HCT116 (cell line): Measurements from ENCODE around the gene ACER3. TPM values are rescaled to one million over a fixed set of nuclear protein-coding genes. Genes with fewer than 3 reads are reported as not detected.
A peak's percentile ranks its signal among the peaks of the same experiment; 100 is the strongest.

Source experiments
- ATAC-seq: fragments of 200-7000 bp; cut with Tn5 transposase; 2 replicates; pipeline ENCODE4 v1.9.1; 2020; ENCODE audit warnings: mild to moderate bottlenecking, moderate library complexity
- BruUV-seq: library from RNA; stranded (reverse); fragments of 400-500 nt; replicated peaks from 2 replicates; lab custom pipeline; 2021; lab: Mats Ljungman, UMichigan
- CTCF ChIA-PET: fragments of 300-600 bp; sonication (Branson Sonifier 250); formaldehyde crosslinking; loops from one replicate; lab custom pipeline; 2021; ENCODE audit warnings: antibody characterized with exemption; lab: Charles Lee
- POLR2A ChIA-PET: fragments of 300-600, 350-600 bp; sonication (Branson Sonifier 250); formaldehyde crosslinking; loops from one replicate; lab custom pipeline; 2021; ENCODE audit warnings: antibody characterized with exemption; lab: Charles Lee
- RAD21 ChIA-PET, 2 experiments: fragments of 300-600 bp; sonication (Branson Sonifier 250); formaldehyde crosslinking; loops; one replicate each; lab custom pipeline; 2023; ENCODE audit warnings: low total read pairs in 2 of 2; ENCODE audit not compliant: uncharacterized antibody in 2 of 2, unreplicated experiment in 2 of 2, low non-redundant PET in 1 of 2; lab: Charles Lee
- DNase-seq: peaks from one replicate; pipeline ENCODE4 v3.0.0-alpha.2; 2010; ENCODE audit warnings: low read depth, low spot score
- H2AFZ ChIP-seq: fragments of 200-600 bp; shearing (Covaris generic), sonication (generic); 2 replicates; pipeline ENCODE4 v1.6.1; 2017; ENCODE audit warnings: low read depth, mixed run types, mixed read lengths, antibody characterized with exemption, low read length; ENCODE audit not compliant: poor library complexity, severe bottlenecking
- H3K27ac ChIP-seq: 2 replicates; pipeline ENCODE4 v1.5.1; 2012; ENCODE audit warnings: low read depth, low read length
- H3K27me3 ChIP-seq: fragments of 200-600 bp; sonication (generic); 2 replicates; pipeline ENCODE4 v1.6.1; 2016; ENCODE audit warnings: mixed run types, low read length, mixed read lengths; ENCODE audit not compliant: insufficient read depth
- H3K36me3 ChIP-seq, 2 experiments: fragments of 200-500 bp in 1 of 2; fragments of 200-600 bp in 1 of 2; sonication (Bioruptor generic) in 1 of 2; sonication (generic) in 1 of 2; 2 replicates each; pipeline versions ENCODE4 v1.5.1 to v1.6.1; 2014 to 2016; ENCODE audit warnings: low read length in 2 of 2, inconsistent platforms in 1 of 2, mixed read lengths in 1 of 2, mixed run types in 1 of 2; ENCODE audit not compliant: insufficient read depth in 2 of 2, control insufficient read depth in 1 of 2
- H3K4me1 ChIP-seq, 2 experiments: fragments of 200-600 bp in 1 of 2; sonication (generic) in 1 of 2; 2 replicates each; pipeline versions ENCODE4 v1.5.1 to v1.6.1; 2012 to 2017; ENCODE audit warnings: low read length in 2 of 2, inconsistent platforms in 1 of 2, mild to moderate bottlenecking in 1 of 2, mixed read lengths in 1 of 2, mixed run types in 1 of 2, moderate library complexity in 1 of 2; ENCODE audit not compliant: insufficient read depth in 2 of 2, control insufficient read depth in 1 of 2
- H3K4me2 ChIP-seq: fragments of 200-600 bp; sonication (generic); 2 replicates; pipeline ENCODE4 v1.6.1; 2017; ENCODE audit warnings: mixed run types, low read length, mixed read lengths
- H3K4me3 ChIP-seq, 2 experiments: fragments of 200-600 bp in 1 of 2; sonication (generic) in 1 of 2; replicated peaks in 1 of 2; 2 replicates each; pipeline ENCODE4 v1.5.1; 2011 to 2016; ENCODE audit warnings: low read length in 2 of 2, control low read depth in 1 of 2, low read depth in 1 of 2, mild to moderate bottlenecking in 1 of 2, mixed read lengths in 1 of 2, mixed run types in 1 of 2
- H3K79me2 ChIP-seq: fragments of 200-600 bp; sonication (generic); 2 replicates; pipeline ENCODE4 v1.6.1; 2017; ENCODE audit warnings: mild to moderate bottlenecking, mixed run types, low read length, moderate library complexity, mixed read lengths; ENCODE audit not compliant: insufficient read depth
- H3K9ac ChIP-seq: fragments of 200-600 bp; sonication (generic); 2 replicates; pipeline ENCODE4 v1.6.1; 2016; ENCODE audit warnings: low read length, mixed read lengths
- H3K9me2 ChIP-seq: fragments of 200-600 bp; sonication (generic), shearing (Covaris generic); 2 replicates; pipeline ENCODE4 v1.6.1; 2017; ENCODE audit warnings: mixed run types, mild to moderate bottlenecking, moderate library complexity; ENCODE audit not compliant: insufficient read depth
- H3K9me3 ChIP-seq, 2 experiments: fragments of 200-500 bp in 1 of 2; fragments of 200-600 bp in 1 of 2; sonication (Bioruptor generic) in 1 of 2; sonication (generic) in 1 of 2; 2 replicates each; pipeline ENCODE4 v1.6.1; 2014 to 2017; ENCODE audit warnings: low read length in 2 of 2, mixed read lengths in 2 of 2, inconsistent platforms in 1 of 2, low read depth in 1 of 2, mild to moderate bottlenecking in 1 of 2, mixed run types in 1 of 2, moderate library complexity in 1 of 2; ENCODE audit not compliant: control insufficient read depth in 1 of 2, insufficient read depth in 1 of 2
- H4K20me1 ChIP-seq: fragments of 200-600 bp; sonication (generic), shearing (Covaris generic); 2 replicates; pipeline ENCODE4 v1.6.1; 2017; ENCODE audit warnings: mixed run types, mild to moderate bottlenecking, moderate library complexity; ENCODE audit not compliant: insufficient read depth
- CEBPB ChIP-seq: IDR thresholded peaks from 2 replicates; pipeline ENCODE4 v1.6.1; 2012; ENCODE audit warnings: low read depth
- EGR1 ChIP-seq: IDR thresholded peaks from 2 replicates; pipeline ENCODE4 v1.6.1; 2012; ENCODE audit warnings: low read depth
- ELF1 ChIP-seq: IDR thresholded peaks from 2 replicates; pipeline ENCODE4 v1.6.1; 2012; ENCODE audit warnings: low read depth, borderline replicate concordance
- EZH2 ChIP-seq: fragments of 200-600 bp; sonication (generic); IDR thresholded peaks from 2 replicates; pipeline ENCODE4 v1.6.1; 2017; ENCODE audit warnings: antibody characterized with exemption, mixed run types
- FOSL1 ChIP-seq: IDR thresholded peaks from 2 replicates; pipeline ENCODE4 v1.6.1; 2012; ENCODE audit warnings: low read depth
- REST ChIP-seq: IDR thresholded peaks from 2 replicates; pipeline ENCODE4 v1.6.1; 2012; ENCODE audit warnings: low read depth
- SIN3A ChIP-seq: IDR thresholded peaks from 2 replicates; pipeline ENCODE4 v1.6.1; 2012; ENCODE audit warnings: low read depth
- SP1 ChIP-seq: IDR thresholded peaks from 2 replicates; pipeline ENCODE4 v1.6.1; 2012; ENCODE audit warnings: low read depth
- SRF ChIP-seq: IDR thresholded peaks from 2 replicates; pipeline ENCODE4 v1.6.1; 2012; ENCODE audit warnings: low read depth
- TCF7L2 ChIP-seq: IDR thresholded peaks from 2 replicates; pipeline ENCODE4 v1.7.0; 2011; ENCODE audit warnings: borderline replicate concordance, inconsistent platforms; ENCODE audit not compliant: insufficient read depth, insufficient read length; ENCODE audit errors: extremely low read depth
- intact Hi-C: fragments of 100-400 bp; cut with micrococcal nuclease; formaldehyde crosslinking; loops from 2 replicates; pipeline ENCODE4 v1.10.0; 2022
- total RNA-seq: library from RNA; stranded (reverse); gene quantifications from one replicate; pipeline ENCODE4 v1.2.1, GENCODE V29; 2021; ENCODE audit not compliant: unreplicated experiment

Gene ACER3
- total RNA-seq, 1 experiment from 2014 or later: 19.1 TPM

DNA sequence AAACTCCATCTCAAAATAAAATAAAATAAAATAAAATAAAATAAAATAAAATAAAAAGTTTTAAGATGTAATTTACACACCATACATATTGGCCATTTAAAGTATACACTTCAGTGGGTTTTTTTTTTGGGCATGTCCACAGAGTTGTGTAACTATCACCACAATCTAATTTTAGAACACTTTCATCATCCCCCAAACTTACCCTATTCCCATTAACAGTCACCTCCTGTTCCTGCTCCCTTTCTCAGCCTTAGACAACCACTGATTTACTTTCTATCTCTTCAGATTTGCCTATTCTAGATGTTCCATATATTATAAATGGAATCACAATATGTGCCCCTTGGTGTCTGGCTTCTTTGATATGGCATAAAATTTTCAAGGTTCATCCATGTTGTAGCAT lies 4.6 kb upstream of the ACER3 start:
- no TSS peak for BruUV-seq
- CTCF ChIA-PET: interaction anchor here (1.5 kb wide), 1 partner anchor 64 kb away, joined by 5 read pairs; no protein-coding TSS in a partner anchor
- H3K79me2 ChIP-seq: peaks cover 1% of the 10 kb centered on the region; the same call in 1 of the 2 replicates
- H3K4me3 ChIP-seq: no peak overlapping the region
- ATAC-seq: no peak
- H3K4me2 ChIP-seq: no peak overlapping the region
- H4K20me1 ChIP-seq: no peaks in the 10 kb centered on the region
- H3K36me3 ChIP-seq: no peaks in the 10 kb centered on the region
- H3K9me3 ChIP-seq: no peaks in the 10 kb centered on the region
- H3K9ac ChIP-seq: no peak overlapping the region
- peak overlapping the region; percentile 21 for H2AFZ ChIP-seq
- intact Hi-C loops: no loop called here
- H3K9me2 ChIP-seq: no peaks in the 10 kb centered on the region
- TF ChIP-seq REST: no peak
- TF ChIP-seq EZH2: no peak
- no peak for TF ChIP-seq TCF7L2
- TF ChIP-seq CEBPB: no peak
- TF ChIP-seq SRF: no peak
- no peak for TF ChIP-seq SP1
- no peak overlapping the region for H3K27ac ChIP-seq
- RAD21 ChIA-PET: no interaction called here
- peaks cover 0 to 7% of the 10 kb centered on the region in 2 experiments; a peak in 2 of 4 replicates for H3K4me1 ChIP-seq
- no peak for DNase-seq
- POLR2A ChIA-PET: no interaction called here
- no peaks in the 10 kb centered on the region for H3K27me3 ChIP-seq

DNA sequence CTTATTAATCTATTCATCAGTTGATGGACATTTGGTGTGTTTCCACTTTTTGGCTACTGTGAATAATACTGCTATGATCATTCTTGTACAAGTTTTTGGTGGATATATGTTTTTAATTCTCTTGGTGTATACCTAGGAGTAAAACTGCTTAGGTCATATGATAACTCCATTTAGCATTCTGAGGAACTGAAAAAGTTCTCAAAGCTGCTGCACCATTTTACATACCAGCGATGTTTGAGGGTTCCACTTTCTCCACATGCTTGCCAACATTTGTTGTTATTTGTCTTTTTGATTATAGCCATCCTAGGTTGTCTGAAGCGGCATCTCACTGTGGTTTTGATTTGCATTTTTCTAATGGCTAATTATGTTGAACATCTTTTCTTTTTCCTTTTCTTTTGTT lies 4.1 kb upstream of the ACER3 start:
- no peak overlapping the region for H3K27ac ChIP-seq
- intact Hi-C loops: no loop called here
- H3K27me3 ChIP-seq: no peaks in the 10 kb centered on the region
- no peak overlapping the region for H3K4me2 ChIP-seq
- TF ChIP-seq ELF1 (no peak), EGR1 (no peak), TCF7L2 (no peak), SIN3A (no peak), FOSL1 (no peak), SP1 (no peak)
- TF ChIP-seq, all 23 proteins: peak for 0
- Histone ChIP-seq H3K9me3 (no peaks in the 10 kb centered on the region), H4K20me1 (no peaks in the 10 kb centered on the region), H2AFZ (peak overlapping the region; percentile 21), H3K79me2 (peaks cover 6% of the 10 kb centered on the region; the same call in 1 of the 2 replicates), H3K9ac (no peak overlapping the region), H3K36me3 (no peaks in the 10 kb centered on the region), H3K4me3 (no peak overlapping the region), H3K9me2 (no peaks in the 10 kb centered on the region), H3K4me1 (peaks cover 1 to 10% of the 10 kb centered on the region in 2 experiments; a peak in 3 of 4 replicates)
- ATAC-seq (no peak), DNase-seq (no peak)
- RAD21 ChIA-PET: no interaction called here
- CTCF ChIA-PET: no interaction called here
- POLR2A ChIA-PET: no interaction called here
- BruUV-seq: no TSS peak
